ENCODE results near the gene LBX1.

GRCh38 chr10:101208543-101208942 is 20.7 kb downstream of the LBX1 start:
- TF ChIP-seq CTCF (conservative IDR thresholded peaks at IDR 0.05; ENCODE audit: low read length) (no peak), EZH2phosphoT487 (IDR thresholded peaks at IDR 0.05; ENCODE audit: borderline replicate concordance, low read depth, low read length) (no peak)

Measured in OCI-LY7 (cell line).